Stimulated activated CD8-positive, alpha-beta memory T cell treated with anti-CD3 and anti-CD28 coated beads, Interleukin-15, amount 100 ng/mL, for 24 hours (primary cell): ENCODE measurements around the gene WTIP.

Experiments
- DNase-seq: peaks from one replicate; pipeline ENCODE4 v3.0.0-alpha.2; 2020; ENCODE audit warnings: low read depth

Gene WTIP

DNA sequence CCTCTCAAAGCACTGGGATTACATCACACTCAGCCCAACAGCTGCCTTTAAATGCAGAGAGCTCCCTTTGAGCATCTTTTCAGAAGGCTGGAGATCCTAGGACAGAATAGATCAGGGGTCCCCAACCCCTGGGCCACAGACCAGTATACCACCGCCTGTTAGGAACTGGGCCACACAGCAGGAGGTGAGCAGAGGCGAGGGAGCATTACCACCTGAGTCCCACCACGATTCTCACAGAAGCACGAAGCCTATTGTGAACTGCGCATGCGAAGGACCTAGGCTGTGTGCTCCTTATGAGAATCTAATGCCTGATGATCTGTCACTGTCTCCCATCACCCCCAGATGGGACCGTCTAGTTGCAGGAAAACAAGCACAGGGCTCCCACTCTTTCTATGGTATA is 2.2 kb upstream of the WTIP start:
- DNase-seq = no peak

DNA sequence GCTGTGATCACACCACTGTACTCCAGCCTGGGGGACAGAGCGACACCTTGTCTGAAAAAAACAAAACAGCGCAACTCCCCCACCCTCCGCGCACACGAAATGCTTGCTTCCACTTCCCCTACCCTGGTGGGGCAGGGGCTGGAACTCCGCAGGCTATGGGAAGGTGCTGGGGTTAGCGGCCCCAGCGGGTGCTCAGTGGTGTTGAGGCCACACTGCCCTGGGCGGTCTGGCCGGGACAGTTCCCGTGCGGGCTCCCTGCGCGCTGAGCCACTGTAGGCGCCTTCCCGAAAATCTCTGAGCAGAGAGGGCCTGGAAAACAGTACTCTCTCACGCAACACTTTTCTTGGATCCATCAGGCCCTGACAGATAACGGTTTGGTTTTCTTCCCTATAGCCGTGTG is 1.1 kb upstream of the WTIP start:
- no peak for DNase-seq

DNA sequence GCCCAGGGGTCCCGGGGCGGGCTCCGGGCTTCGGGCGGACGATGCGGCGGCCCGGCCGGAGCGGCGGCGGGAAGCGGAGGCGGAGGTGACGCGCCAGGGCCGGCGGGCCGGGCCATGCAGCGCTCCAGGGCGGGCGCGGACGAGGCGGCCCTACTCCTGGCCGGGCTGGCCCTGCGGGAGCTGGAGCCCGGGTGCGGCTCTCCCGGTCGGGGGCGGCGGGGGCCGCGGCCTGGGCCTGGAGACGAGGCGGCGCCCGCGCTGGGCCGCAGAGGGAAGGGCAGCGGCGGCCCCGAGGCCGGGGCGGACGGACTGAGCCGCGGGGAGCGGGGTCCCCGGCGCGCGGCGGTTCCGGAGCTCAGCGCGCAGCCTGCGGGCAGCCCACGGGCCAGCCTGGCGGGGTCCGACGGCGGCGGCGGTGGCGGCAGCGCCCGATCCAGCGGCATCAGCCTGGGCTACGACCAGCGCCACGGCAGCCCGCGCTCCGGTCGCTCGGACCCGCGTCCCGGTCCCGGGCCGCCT is 362 bp downstream of the WTIP start:
- no peak for DNase-seq

DNA sequence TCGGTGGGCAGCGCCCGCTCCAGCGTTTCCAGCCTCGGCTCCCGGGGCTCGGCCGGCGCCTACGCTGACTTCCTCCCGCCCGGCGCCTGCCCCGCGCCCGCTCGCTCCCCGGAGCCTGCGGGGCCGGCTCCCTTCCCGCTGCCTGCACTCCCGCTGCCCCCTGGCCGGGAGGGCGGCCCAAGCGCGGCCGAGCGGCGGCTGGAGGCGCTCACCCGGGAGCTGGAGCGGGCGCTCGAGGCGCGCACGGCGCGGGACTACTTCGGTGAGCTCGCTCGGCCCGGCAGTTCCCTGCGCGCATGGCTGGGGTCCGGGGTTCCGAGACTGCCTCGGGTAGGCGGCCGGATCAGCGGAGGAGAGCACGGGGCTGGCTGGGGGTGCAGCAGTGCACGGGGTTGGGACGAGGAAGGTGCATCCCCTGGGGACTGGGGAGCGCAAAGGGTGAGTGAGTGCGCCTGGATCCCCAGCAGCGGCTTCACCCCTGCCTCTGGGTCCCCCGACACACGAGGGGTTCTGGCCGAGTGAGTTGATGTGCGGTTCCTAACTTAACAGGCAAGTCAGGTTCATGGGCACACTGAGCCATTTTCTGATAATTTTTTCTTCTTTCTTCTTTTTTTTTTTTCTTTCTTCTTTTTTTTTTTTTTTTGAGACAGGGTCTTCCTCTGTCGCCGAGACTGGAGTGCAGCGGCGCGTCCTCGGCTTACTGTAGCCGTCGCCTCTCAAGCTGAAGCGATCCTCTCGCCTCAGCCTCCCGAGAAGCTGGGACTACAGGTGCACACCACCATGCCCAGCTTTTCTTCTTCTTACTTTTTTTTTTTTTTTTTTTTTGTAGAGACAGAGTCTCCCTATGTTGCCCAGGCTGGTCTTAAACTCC is 1.1 kb downstream of the WTIP start:
- DNase-seq = no peak

DNA sequence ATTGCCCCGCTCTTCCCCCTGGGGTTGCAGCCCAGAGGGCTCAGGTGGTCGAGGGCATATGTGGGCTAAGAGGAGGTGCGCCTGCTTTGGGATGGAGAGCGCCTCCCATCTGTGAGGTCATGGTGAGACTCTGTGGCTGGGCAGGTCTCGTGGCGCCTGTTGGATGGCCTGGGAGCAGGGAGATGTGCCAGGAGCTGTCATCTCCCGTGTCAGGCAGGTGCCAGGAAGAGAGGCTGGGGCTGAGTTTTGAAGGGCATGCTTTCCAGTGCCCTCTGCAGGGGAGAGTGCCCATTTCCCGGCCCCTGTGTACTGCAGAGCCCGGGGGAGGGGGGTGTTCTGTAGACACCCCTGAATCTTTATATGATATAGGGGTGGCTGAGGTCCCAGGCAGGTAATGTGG is 2.8 kb downstream of the WTIP start:
- DNase-seq = no peak

DNA sequence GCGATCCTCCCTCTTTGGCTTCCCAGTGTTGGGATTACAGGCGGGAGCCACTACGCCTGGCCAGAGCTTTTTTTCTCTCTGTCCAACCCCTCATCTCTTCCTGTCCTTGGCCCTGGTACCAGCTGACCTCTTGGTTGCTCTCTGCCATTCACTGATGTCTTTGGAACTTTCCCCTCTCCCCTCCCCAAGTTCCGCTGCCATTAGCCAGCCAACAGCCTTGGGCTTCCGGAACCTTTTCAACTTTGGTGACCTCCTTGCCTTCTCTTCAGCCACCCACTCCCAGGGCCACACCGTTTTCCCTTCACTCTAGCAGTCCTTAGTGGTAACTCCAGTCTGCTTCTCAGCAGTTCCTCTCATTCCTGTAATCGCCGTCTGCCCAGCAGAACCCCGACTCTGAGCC is 4.3 kb downstream of the WTIP start:
- no peak for DNase-seq

DNA sequence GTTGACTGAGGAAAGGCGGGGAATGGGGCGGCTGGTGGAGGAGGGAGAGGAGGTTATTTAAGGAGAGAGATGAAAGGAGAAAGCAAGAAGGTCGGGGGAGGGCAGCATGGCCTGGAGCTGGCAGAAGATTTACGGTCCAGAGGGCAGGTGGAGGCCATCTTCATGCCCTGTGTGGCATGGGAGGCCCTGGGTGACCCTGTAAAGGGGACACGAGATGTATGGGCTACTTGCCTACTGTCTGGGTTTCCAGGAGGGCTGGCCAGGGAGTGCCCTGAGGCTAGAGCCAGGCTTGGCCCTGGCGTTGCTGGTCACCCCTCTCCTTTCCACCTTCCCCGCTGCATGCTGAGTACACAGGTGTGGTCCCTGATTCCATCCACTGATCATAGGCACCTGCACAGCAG is 6.1 kb downstream of the WTIP start:
- DNase-seq = no peak

DNA sequence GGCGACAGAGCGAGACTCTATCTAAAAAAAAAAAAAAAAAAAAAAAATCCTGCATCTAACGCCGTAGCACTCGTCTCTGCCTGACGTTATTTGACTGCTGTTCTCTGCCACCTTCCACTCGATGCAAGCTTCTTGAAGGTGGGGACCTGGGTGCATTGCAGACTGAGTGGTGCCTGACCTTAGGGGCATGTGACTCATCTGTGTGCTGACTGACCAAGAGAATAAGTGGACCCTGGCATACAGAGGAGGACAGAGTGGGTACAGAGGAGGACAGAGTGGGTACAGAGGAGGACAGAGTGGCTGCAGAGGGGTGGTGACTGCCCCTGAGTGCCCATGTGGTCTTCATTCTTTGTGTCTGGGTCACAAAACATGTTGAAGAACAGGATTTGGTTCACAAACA is 7.6 kb downstream of the WTIP start:
- DNase-seq = no peak

DNA sequence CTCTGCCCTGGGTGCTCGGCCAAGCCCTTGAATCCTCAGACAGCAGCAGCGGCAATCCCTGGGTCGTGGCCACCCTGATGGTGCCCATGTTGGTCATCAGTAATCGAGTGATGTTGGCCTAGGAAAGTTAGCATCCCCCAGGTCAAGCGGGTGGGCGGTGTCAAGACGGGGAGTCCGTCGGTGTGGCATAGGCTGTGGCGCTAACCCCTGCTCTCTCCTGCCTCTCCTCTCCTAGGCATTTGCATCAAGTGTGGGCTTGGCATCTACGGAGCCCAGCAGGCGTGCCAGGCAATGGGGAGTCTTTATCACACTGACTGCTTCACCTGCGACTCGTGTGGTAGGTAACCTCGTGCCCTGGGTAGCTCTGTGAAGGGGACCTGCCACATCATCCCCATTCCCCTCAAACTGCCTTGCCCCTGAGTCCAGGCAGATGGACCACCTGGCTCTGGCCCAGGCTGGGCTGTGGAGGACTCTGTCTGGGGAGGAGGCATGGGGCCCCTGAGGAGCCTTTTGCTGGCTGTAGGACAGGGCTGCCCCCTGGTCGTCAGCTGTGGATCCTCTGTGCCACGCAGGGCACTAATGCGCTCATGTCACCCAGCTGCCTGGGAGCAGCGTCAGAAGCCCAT is 8.7 kb downstream of the WTIP start:
- DNase-seq = no peak

DNA sequence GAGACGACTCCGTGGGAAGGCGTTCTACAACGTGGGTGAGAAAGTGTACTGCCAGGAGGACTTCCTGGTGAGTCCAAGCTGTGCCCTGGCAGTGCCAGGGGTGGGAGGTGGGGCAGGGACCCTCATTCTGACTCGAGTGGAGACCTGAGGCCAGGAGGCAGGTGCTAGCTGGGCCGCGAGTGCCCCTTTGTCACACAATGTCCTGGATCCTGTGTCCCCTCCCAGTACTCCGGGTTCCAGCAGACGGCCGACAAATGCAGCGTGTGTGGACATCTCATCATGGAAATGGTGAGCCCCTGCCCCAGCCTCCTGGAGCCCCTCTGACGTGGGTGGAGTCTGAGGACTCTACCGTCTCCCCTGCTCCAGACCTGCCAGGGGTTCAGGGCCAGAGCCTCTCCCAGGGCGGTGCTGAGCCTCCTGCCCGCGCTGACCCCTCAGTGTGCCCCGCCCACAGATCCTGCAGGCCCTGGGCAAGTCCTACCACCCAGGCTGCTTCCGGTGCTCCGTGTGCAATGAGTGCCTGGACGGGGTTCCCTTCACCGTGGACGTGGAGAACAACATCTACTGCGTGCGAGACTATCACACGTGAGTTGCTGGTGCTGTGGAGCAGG is 11.6 kb downstream of the WTIP start:
- no peak for DNase-seq

DNA sequence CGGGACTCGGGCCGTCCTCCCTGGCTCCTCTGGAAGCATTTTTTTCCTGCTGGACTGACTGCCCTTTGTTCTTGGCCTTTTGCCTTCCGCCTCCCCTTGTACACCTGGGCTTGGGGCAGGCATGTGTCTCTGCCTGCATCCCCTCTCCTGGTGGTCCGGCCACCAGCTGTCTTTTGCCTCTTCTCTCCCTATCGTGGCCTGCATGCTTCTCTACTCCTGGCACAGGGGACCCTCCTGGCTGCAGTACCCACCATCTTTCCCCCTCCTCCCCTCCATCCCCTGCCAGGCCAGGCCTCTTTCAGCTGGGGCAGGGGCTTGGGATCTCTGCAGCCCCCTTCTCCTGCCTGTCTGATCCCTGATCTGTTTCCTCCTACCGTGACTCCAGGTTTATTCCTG is 12.1 kb downstream of the WTIP start:
- no peak for DNase-seq

DNA sequence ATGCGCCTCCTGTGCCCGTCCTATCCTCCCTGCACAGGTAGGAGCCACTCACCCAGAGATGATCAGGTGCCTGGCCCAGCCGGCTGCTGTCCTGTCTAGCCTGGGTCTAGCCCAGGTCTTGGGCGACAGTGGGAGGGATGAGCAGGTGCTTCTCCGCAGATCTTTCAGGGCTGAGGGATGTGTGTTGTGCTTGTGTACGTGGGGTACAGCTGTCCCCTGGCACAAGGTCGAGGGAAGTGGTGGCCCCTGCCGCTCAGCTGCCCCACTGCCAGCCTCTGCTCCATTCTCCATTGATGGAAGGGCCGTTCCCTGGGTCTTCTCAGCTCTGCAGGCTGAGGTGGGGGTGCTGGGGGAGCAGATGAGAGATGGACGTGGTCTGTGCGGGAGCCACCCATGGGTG is 13.0 kb downstream of the WTIP start:
- DNase-seq = no peak

DNA sequence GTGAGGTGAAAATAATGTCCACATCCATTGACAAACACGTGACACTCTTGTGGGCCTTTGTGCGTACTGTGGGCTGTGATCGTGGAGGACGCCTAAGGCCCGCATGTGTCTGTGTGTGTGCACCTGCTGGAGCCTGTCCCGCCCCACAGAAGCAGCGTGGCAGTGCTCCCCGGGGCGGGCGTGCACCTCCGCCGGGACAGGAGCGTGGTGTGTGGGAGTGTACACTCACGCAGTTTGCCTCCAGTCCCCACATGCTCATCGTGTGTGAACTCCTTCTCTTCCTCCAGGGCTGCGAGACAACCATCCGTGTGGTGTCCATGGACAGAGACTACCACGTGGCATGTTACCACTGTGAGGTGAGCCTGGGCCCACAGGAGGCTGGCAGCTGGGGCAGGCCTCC is 13.9 kb downstream of the WTIP start:
- DNase-seq = no peak

DNA sequence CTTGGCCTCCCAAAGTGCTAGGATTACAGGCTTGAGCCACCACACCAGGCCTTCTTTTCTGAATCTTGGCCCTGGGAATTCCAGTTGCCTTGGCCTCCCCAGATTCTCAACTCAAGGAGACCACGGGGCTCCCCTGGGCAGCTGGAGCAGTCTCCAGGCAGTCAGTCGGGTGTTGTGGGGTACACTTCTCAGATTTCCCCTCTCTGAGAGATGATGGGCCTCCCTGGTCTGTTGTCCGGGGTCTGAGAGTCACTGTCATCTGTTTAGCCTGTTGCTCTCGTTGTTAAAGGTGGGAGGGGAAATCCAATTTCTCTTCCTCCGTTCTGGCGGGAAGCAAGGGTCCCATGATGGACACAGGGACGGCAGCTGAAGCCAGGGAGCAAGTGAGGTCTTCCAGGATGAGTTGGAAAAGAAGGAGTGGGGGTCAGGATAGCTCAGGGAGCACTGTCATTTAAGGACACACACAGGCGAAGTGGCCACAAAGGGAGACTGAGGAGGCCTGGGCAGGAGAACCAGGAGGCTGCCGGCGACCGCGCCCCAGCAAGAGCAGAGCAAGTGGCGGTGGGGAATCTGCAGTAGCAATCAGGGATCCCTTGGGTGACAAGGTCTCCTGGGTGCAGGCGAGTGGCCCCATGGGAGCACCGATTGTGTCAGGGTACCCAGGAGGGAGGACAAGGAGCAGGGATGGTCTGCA is 15.7 kb downstream of the WTIP start:
- no peak for DNase-seq

DNA sequence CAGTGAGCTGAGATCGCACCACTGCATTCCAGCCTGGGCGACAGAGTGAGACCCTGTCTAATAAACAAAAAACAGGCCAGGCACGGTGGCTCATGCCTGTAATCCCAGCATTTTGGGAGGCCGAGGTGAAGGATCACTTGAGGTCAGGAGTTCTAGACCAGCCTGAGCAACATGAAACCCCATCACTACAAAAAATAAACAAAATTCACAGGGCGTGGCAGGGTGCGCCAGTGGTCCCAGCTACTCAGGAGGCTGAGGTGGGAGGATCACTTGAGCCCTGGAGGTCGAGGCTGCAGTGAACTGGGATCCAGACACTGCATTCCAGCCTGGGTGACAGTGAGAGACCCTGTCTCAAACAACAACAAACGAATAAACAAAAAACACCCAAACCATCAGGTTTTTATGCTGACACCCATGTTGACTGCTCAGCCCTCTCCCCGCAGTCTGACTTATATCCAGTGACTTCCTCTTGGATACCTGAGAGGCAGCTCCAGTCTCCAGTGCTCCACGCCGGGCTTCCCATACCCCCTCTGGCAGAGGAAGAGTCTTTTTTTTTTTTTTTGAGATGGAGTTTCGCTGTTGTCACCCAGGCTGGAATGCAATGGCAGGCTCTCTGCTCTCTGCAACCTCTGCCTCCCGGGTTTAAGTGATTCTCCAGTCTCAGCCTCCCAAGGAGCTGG is 17.7 kb downstream of the WTIP start:
- no peak for DNase-seq

DNA sequence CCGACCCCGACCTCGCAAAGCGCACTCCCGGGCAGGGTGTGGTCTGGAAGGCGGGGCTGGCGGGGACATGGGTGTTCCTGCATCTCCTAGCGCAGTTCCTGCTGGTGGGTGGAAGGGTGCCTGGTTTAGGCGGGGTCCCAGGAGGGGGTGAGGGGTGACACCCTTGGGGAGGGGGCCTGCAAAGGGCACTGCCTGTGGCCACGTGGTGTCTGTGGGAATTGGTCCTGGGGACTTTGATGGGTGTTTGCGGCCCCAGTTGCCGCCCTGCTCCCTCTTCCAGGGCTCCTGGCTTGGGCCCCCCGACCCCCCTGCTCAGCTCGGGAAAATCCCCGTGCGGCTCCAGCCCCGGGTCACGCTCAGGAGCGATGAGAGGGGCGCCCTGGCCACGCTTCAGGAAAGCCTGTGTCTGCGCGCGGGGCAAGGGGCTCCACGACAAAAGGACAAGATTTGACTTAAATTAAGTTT is 19.1 kb downstream of the WTIP start:
- no peak for DNase-seq

DNA sequence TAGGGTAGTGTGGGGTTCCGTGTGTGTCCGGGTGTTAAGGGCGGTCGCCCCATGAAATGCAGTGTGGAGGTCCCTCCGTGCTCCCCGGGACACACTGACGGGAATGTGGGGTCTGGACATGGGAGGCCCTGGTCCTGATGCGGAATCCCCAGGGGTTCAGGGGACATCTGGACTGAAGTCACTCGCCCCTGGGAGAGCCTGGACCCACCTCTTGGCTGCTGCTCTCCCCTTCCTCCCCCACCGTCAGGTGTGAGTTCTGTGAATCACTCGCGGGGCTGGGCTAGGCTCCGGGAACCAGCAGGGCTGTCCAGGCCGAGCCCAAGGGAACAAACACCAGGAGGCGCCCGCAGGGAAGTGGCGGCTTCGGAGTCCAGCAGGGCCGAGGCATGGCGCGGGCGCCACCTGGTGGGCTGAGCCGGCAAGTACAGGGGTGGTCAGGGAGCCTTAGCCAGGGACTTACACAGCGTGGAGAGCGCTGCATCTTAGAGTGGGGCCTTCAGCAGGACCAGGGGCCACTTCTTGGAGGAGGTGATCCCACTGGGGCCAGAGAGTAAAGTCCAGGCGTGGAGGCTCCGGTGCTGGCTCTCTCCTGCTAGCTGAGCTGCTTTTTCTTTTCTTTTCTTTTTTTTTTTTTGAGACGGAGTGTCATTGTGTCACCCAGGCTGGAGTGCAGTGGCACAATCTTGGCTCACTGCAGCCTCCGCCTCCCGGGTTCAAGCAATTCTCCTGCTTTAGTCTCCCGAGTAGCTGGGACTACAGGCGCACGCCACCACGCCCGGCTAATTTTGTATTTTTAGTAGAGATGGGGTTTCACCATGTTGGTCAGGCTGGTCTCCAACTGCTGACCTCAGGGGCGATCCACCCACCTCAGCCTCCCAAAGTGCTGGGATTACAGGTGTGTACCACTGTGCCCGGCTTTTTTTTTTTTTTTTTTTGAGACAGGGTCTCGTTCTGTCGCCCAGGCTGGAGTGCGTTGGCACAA is 20.1 kb downstream of the WTIP start:
- DNase-seq = peak; percentile 86

DNA sequence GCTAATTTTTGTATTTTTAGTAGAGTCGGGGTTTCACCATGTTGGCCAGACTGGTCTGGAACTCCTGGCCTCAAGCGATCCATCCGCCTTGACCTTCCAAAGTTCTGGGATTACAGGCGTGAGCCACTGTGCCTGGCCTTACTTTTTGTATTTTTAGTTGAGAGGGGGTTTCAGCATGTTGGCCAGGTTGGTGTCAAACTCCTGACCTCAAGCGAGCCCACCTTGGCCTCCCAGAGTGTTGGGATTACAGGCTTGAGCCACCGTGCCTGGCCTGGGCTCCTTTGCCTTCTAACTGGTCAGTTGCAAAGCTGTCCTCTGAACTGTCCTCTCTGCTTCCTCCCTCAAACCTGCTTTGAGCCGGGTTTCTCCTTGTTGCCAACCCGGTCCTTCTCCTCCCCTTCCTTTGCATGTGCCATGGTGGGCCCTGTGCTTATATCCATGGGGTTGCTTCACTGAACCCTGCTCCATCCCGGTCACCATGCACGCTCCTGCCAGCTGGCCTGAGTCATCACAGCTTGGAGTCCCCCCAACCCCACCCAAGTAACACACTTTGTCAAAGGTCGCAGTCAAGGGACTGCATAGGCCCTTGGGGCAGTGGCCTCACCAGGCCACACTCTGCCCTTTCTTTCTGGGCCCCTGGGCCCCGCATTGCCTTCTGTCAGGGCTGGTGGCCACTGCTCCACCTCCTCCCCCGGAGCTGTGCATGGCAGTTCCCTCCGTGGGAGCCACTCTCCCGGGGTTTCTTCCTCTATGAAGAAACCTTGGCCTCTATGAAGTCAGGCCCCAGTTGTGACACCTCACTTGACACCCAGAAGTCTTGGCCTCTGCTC is 21.2 kb downstream of the WTIP start:
- no peak for DNase-seq

DNA sequence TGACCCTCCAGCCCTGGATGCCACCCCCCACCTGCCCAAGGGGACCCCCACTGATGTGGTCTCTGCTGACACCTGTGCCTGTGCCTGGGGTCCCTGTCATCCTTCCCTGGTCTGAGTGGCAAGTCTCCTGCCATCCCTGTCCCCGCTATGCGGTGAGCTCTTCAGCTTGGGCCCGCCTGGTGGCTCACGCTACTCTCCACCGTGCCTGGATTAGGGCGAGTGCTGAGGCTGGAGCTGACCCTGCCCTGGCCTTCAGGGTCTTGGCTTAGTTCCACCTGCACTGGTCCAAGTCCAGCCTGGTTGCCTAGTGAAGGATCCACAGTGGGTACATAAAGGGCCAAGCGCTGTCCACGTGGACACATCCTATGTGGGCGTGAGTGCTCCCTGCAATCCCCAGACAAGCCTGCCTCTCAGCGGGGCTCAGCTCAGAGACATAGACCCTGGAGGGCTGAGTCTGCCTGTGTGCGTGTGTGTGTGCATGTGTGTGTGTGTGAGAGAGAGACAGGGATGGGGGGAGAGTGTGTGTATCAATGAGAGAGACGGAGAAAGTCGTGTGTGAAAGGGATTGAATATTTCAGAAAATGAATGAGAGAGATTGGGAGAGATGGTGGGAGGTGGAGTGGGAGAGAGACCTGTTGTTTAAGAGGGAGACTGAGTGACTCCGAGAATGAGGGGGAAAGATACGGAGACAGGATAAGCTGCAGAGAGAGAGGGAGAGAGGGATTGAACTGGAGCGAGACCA is 22.1 kb downstream of the WTIP start:
- DNase-seq = no peak
